ENCODE results near the gene TAS1R1.

DNA sequence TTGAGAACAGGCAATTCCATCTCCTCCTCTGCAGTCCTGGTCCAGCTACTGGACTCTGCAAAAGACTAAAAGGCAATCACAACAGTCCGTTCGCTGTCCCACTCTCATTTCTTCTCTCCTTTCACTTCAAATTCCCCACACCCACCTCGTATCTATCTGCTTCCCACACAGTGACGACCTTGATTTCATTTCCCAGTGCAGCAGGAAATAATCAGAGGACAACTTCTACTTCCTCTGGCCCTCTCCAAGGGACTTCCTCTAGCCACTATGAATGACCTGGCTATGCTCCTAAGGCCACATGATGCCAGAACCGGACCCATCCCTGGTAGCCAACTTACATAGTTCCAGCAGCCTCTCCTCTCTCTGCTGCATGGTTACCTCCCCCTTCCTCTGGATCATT, 8.8 kb upstream of the TAS1R1 start:
- TF ChIP-seq, protein P1, sequence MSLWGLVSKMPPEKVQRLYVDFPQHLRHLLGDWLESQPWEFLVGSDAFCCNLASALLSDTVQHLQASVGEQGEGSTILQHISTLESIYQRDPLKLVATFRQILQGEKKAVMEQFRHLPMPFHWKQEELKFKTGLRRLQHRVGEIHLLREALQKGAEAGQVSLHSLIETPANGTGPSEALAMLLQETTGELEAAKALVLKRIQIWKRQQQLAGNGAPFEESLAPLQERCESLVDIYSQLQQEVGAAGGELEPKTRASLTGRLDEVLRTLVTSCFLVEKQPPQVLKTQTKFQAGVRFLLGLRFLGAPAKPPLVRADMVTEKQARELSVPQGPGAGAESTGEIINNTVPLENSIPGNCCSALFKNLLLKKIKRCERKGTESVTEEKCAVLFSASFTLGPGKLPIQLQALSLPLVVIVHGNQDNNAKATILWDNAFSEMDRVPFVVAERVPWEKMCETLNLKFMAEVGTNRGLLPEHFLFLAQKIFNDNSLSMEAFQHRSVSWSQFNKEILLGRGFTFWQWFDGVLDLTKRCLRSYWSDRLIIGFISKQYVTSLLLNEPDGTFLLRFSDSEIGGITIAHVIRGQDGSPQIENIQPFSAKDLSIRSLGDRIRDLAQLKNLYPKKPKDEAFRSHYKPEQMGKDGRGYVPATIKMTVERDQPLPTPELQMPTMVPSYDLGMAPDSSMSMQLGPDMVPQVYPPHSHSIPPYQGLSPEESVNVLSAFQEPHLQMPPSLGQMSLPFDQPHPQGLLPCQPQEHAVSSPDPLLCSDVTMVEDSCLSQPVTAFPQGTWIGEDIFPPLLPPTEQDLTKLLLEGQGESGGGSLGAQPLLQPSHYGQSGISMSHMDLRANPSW (CRISPR knock-in tag; IDR thresholded peaks at IDR 0.05): no peak
- no peak for TF ChIP-seq TAF7 (tag; IDR thresholded peaks at IDR 0.05)
- TF ChIP-seq ARID2 (IDR thresholded peaks at IDR 0.05): no peak
- TF ChIP-seq, protein P2, sequence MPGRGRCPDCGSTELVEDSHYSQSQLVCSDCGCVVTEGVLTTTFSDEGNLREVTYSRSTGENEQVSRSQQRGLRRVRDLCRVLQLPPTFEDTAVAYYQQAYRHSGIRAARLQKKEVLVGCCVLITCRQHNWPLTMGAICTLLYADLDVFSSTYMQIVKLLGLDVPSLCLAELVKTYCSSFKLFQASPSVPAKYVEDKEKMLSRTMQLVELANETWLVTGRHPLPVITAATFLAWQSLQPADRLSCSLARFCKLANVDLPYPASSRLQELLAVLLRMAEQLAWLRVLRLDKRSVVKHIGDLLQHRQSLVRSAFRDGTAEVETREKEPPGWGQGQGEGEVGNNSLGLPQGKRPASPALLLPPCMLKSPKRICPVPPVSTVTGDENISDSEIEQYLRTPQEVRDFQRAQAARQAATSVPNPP (IDR thresholded peaks at IDR 0.05; ENCODE audit: borderline replicate concordance, insufficient read depth, insufficient read length): no peak
- no peak for TF ChIP-seq ARNT (IDR thresholded peaks at IDR 0.05)
- no peak for TF ChIP-seq TEAD1 (CRISPR knock-in tag; IDR thresholded peaks at IDR 0.05)
- no peak for TF ChIP-seq ZNF79 (CRISPR knock-in tag; IDR thresholded peaks at IDR 0.05; ENCODE audit: low read depth)
- no peak for TF ChIP-seq MTA2 (IDR thresholded peaks at IDR 0.05; ENCODE audit: low read depth)
- TF ChIP-seq POLR2A (conservative IDR thresholded peaks at IDR 0.05): no peak
